Activated CD4-positive, alpha-beta T cell treated with anti-CD3 and anti-CD28 coated beads, Interleukin-2, amount 50 U/mL, for 1 hour (primary cell): ENCODE data around the gene MIGA1.
A peak's percentile ranks its signal among the peaks of the same experiment; 100 is the strongest.
"Not testable (repeated sequence)": the region's sequence is repeated elsewhere in the genome, so short reads cannot be mapped to it uniquely, and the experiment has no call there.

ENCODE experiments used
- DNase-seq: peaks from one replicate; pipeline ENCODE4 v3.0.0-alpha.2; 2020

Gene MIGA1

GRCh38 chr1:77779529-77780281 is at the start of gene MIGA1:
MIGA1 (plus strand) TSS chr1:77779649; CDS start chr1:77783253, 3,604 bp downstream.
- peak; percentile 83 for DNase-seq

GRCh38 chr1:77732090-77732489 is 47.4 kb upstream of the MIGA1 start:
- DNase-seq: no peak

- no peak for DNase-seq
These were observed 40.2 kb upstream of the MIGA1 start for GRCh38 chr1:77739235-77739634.

GRCh38 chr1:77741316-77741715 is 38.1 kb upstream of the MIGA1 start:
- DNase-seq: no peak

GRCh38 chr1:77742011-77742555 is 37.4 kb upstream of the MIGA1 start:
- no peak for DNase-seq

GRCh38 chr1:77744576-77744975 is 34.9 kb upstream of the MIGA1 start:
- DNase-seq: no peak

- not testable (repeated sequence) for DNase-seq
These were observed 30.0 kb upstream of the MIGA1 start for GRCh38 chr1:77749489-77749888.

GRCh38 chr1:77756052-77756754 is 23.2 kb upstream of the MIGA1 start:
- no peak for DNase-seq

- DNase-seq: no peak
These were observed 22.3 kb upstream of the MIGA1 start for GRCh38 chr1:77757066-77757584.

GRCh38 chr1:77757603-77758002 is 21.8 kb upstream of the MIGA1 start:
- DNase-seq: no peak

GRCh38 chr1:77759071-77760028 is 20.1 kb upstream of the MIGA1 start, which contains the start of gene USP33:
USP33 (minus strand) TSS chr1:77759852; CDS start chr1:77741697, 18,155 bp downstream.
- DNase-seq: peak; percentile 89

GRCh38 chr1:77762072-77762476 is 17.4 kb upstream of the MIGA1 start:
- no peak for DNase-seq

- no peak for DNase-seq
These were observed 11.4 kb upstream of the MIGA1 start for GRCh38 chr1:77768006-77768405.

- DNase-seq: no peak
These were observed 3.3 kb upstream of the MIGA1 start for GRCh38 chr1:77776007-77776700.

- no peak for DNase-seq
These were observed 2.2 kb downstream of the MIGA1 start for GRCh38 chr1:77781683-77782082.

GRCh38 chr1:77783141-77783540 is 3.7 kb downstream of the MIGA1 start:
- no peak for DNase-seq

- DNase-seq: not testable (repeated sequence)
These were observed 6.8 kb downstream of the MIGA1 start for GRCh38 chr1:77786093-77786741.

GRCh38 chr1:77794550-77794949 is 15.1 kb downstream of the MIGA1 start:
- no peak for DNase-seq

- no peak for DNase-seq
These were observed 17.4 kb downstream of the MIGA1 start for GRCh38 chr1:77796695-77797405.

- DNase-seq: no peak
These were observed 18.5 kb downstream of the MIGA1 start for GRCh38 chr1:77797991-77798390.

GRCh38 chr1:77802026-77802425 is 22.6 kb downstream of the MIGA1 start:
- DNase-seq: no peak
